ENCODE measurements around the gene DYNLL2. TPM values are rescaled to one million over a fixed set of nuclear protein-coding genes. Genes with fewer than 3 reads are reported as not detected.
"Not testable (repeated sequence)": the region's sequence is repeated elsewhere in the genome, so short reads cannot be mapped to it uniquely, and the experiment has no call there.

Gene DYNLL2
- total RNA-seq, 2 experiments from 2014 or later = 30.1 to 31.9 TPM

GRCh38 chr17:58052945-58053715, 30.1 kb upstream of the DYNLL2 start:
- Mint-ChIP-seq H3K27me3 (peaks cover 17% of the 10 kb centered on the region), H3K4me3 (no peak overlapping the region), H3K36me3 (ENCODE audit: low read depth) (no peaks in the 10 kb centered on the region), H3K4me1 (peaks cover 7% of the 10 kb centered on the region), H3K9me3 (no peaks in the 10 kb centered on the region), H3K27ac (peak overlapping the region; percentile 20)
- ChIA-PET CTCF (no interaction called here), POLR2A (interaction anchor here (0.6 kb wide), 1 partner anchor 83 kb away, joined by 4 read pairs; no protein-coding TSS in a partner anchor)
- no peak for DNase-seq

- CTCF ChIA-PET = interaction anchor here (0.6 kb wide), 1 partner anchor 9 kb away, joined by 3 read pairs; no protein-coding TSS in a partner anchor
- POLR2A ChIA-PET = no interaction called here
- no peak for DNase-seq
- Mint-ChIP-seq H3K36me3 (ENCODE audit: low read depth) (no peaks in the 10 kb centered on the region), H3K4me3 (no peak overlapping the region), H3K27ac (no peak overlapping the region), H3K4me1 (peaks cover 7% of the 10 kb centered on the region), H3K27me3 (peaks cover 19% of the 10 kb centered on the region), H3K9me3 (no peaks in the 10 kb centered on the region)
Observed at GRCh38 chr17:58054641-58055040, 28.6 kb upstream of the DYNLL2 start.

DNA sequence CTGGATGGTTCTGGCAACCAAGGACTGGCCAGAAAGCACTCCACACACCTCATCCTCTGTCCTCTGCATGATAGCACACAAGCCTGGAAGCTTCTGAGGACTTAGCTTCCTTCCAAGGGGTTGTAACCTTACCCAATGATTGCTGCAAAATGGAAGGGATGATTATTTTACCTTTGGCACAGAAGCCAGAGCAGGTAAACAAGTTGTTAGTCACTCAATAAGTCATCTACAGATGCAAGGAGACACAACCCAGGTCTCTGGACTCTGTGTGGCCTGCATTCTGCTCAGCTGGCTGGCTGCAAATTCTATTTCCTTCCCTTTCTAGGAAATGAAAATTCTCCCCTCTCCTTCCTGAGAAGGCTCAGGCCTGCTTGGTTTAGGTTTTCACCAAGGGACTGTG, 26.7 kb upstream of the DYNLL2 start:
- DNase-seq = no peak
- ChIA-PET POLR2A (no interaction called here), CTCF (interaction anchor here (1.1 kb wide), 1 partner anchor 199 kb away, joined by 3 read pairs; no protein-coding TSS in a partner anchor)
- Mint-ChIP-seq H3K4me3 (no peak overlapping the region), H3K36me3 (ENCODE audit: low read depth) (no peaks in the 10 kb centered on the region), H3K27me3 (peaks cover 19% of the 10 kb centered on the region), H3K4me1 (peaks cover 7% of the 10 kb centered on the region), H3K27ac (no peak overlapping the region), H3K9me3 (no peaks in the 10 kb centered on the region)

DNA sequence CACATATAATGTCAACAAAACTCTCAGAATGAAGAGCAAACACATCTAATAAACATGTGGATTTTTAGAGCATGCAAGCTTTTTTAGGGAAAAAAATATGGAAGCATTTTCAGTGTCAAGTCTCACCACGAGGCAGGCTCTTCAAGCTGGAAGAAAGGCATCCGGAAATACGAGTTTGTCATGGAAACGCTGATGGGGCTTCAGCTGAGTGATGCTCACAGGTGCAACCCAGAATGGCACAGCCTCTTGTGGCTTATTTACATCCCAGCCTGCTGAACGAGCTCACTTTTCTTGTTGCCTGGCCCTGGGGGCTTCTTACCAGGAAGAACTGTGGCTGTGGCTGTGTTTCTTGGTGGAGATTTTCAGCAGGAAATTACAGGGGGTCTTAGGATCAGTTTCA, 24.1 kb upstream of the DYNLL2 start:
- Mint-ChIP-seq H3K9me3 (no peaks in the 10 kb centered on the region), H3K36me3 (ENCODE audit: low read depth) (no peaks in the 10 kb centered on the region), H3K27ac (no peak overlapping the region), H3K27me3 (peaks cover 11% of the 10 kb centered on the region), H3K4me3 (no peak overlapping the region), H3K4me1 (no peaks in the 10 kb centered on the region)
- POLR2A ChIA-PET = no interaction called here
- DNase-seq = no peak
- CTCF ChIA-PET = interaction anchor here (0.7 to 0.9 kb wide), 2 partner anchors 59 to 652 kb away, joined by 3 read pairs; no protein-coding TSS in a partner anchor

DNA sequence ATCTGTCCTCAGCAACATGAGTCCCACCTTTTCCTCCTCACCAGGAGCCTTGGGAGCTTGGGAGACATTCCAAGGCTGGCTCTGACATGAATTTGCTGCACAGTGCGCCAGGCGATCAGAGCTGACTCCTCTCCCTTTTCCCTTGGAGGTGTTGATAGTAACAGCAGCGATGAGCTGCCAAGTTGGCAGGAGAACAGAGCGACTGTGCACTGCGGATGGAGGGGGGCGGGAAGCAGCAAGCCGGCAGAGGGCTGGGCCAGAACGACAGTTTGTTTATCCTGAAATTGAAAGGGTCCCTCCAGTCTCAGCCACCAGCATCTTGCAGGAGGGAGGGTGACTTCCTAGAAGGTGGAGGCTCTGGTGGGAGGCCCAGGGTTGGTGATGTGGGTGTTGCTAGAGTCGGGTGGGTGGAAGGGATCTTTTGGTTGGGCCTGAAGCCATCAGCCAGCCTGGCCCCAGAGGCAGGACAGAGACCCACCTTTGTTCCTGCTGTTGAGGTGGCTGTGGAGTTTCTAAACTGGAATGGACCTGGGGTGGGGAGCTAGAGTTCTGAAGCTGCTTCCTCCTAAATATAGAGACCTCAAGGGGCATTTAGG, 22.5 kb upstream of the DYNLL2 start:
- Mint-ChIP-seq H3K27me3 (peaks cover 7% of the 10 kb centered on the region), H3K4me3 (no peak overlapping the region), H3K9me3 (no peaks in the 10 kb centered on the region), H3K36me3 (ENCODE audit: low read depth) (no peaks in the 10 kb centered on the region), H3K4me1 (no peaks in the 10 kb centered on the region), H3K27ac (no peak overlapping the region)
- ChIA-PET CTCF (interaction anchor here (0.6 to 1.0 kb wide), 3 partner anchors 10 to 417 kb away, joined by 3 to 4 read pairs (median 4); no protein-coding TSS in a partner anchor), POLR2A (no interaction called here)
- DNase-seq = no peak

DNA sequence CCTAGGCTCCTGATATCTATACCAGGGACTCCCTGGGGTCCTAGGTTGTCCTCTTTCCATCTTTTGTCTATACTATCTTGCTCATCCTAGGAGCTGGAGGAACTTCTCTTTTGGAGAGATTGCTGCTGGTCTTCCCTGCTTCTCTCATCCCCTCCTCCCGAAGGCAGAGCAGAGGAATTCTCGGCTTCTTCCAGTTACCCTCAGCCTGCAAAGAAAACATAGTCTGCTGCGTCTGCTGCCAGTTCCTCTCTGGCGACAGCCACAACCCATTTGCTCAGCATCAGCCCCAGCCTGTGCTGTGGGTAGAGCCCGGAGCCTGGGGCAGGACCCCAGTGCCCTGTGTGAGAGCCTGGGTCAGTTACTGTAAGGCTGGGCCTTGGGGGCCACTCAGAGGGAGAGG, 21.5 kb upstream of the DYNLL2 start:
- no peaks in the 10 kb centered on the region for H3K9me3 Mint-ChIP-seq
- no peak for DNase-seq
- H3K4me3 Mint-ChIP-seq = no peak overlapping the region
- ChIA-PET POLR2A (no interaction called here), CTCF (interaction anchor here (0.6 to 1.0 kb wide), 2 partner anchors 11 to 114 kb away, joined by 3 to 4 read pairs; no protein-coding TSS in a partner anchor)
- no peaks in the 10 kb centered on the region for H3K36me3 Mint-ChIP-seq (ENCODE audit: low read depth)
- peaks cover 7% of the 10 kb centered on the region for H3K27me3 Mint-ChIP-seq
- no peak overlapping the region for H3K27ac Mint-ChIP-seq
- no peaks in the 10 kb centered on the region for H3K4me1 Mint-ChIP-seq

- Mint-ChIP-seq H3K36me3 (ENCODE audit: low read depth) (no peaks in the 10 kb centered on the region), H3K27me3 (peaks cover 10% of the 10 kb centered on the region), H3K4me3 (no peak overlapping the region), H3K27ac (no peak overlapping the region), H3K9me3 (no peaks in the 10 kb centered on the region), H3K4me1 (no peaks in the 10 kb centered on the region)
- no peak for DNase-seq
- CTCF ChIA-PET = no interaction called here
- POLR2A ChIA-PET = no interaction called here
Observed at GRCh38 chr17:58065238-58065637, 18.0 kb upstream of the DYNLL2 start.

DNA sequence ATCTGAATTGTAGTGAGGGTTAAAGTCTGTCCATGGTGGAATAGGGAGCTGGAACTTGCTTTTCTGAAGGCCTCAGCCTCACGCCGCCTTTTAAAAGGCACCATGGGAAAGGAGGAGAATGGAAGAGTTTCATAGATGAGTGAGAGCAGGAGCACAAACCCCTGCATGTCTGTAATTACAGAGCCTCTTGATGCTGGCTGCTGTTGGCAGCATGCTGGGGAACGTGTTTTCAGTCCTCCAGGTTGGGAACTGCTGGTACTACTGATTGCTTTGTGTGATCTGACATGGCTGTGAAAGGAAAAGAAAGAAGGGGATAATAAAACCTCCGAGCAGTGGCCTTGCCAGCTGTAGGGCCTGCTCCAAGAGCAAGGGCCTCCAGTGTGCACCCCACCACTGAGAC, 16.8 kb upstream of the DYNLL2 start:
- no peaks in the 10 kb centered on the region for H3K36me3 Mint-ChIP-seq (ENCODE audit: low read depth)
- no peak overlapping the region for H3K4me3 Mint-ChIP-seq
- no peak for DNase-seq
- ChIA-PET CTCF (no interaction called here), POLR2A (no interaction called here)
- no peaks in the 10 kb centered on the region for H3K4me1 Mint-ChIP-seq
- no peak overlapping the region for H3K27ac Mint-ChIP-seq
- H3K27me3 Mint-ChIP-seq = peaks cover 20% of the 10 kb centered on the region
- H3K9me3 Mint-ChIP-seq = no peaks in the 10 kb centered on the region

DNA sequence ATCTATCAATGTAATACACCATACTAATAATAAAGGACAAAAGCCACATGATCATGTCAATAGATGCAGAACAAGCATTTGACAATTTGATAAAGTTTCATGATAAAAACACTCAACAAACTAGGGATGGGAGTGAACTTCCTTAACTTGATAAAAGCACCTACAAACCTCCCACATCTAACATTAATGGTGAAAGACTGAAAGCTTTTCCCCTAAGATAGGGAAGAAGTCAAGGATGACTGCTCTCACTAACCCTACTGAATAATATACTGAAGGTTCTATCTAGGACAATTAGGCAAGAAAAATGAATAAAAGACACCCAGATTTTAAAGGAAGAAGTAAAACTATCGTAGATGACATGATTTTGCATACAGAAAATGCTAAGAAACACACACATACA, 10.4 kb upstream of the DYNLL2 start:
- Mint-ChIP-seq H3K36me3 (ENCODE audit: low read depth) (no peaks in the 10 kb centered on the region), H3K4me3 (no peak overlapping the region), H3K4me1 (no peaks in the 10 kb centered on the region), H3K9me3 (no peaks in the 10 kb centered on the region), H3K27me3 (peaks cover 49% of the 10 kb centered on the region), H3K27ac (no peak overlapping the region)
- CTCF ChIA-PET = no interaction called here
- POLR2A ChIA-PET = no interaction called here
- DNase-seq = no peak

DNA sequence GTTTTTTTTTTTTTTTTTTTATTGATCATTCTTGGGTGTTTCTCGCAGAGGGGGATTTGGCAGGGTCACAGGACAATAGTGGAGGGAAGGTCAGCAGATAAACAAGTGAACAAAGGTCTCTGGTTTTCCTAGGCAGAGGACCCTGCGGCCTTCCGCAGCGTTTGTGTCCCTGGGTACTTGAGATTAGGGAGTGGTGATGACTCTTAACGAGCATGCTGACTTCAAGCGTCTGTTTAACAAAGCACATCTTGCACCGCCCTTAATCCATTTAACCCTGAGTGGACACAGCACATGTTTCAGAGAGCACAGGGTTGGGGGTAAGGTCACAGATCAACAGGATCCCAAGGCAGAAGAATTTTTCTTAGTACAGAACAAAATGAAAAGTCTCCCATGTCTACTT, 10.0 kb upstream of the DYNLL2 start:
- H3K4me3 Mint-ChIP-seq; H3K27ac Mint-ChIP-seq; DNase-seq; H3K9me3 Mint-ChIP-seq; H3K4me1 Mint-ChIP-seq; CTCF ChIA-PET; POLR2A ChIA-PET; H3K36me3 Mint-ChIP-seq (ENCODE audit: low read depth): not testable (repeated sequence)
- peaks cover 50% of the 10 kb centered on the region for H3K27me3 Mint-ChIP-seq

GRCh38 chr17:58074406-58074805, 8.8 kb upstream of the DYNLL2 start:
- H3K36me3 Mint-ChIP-seq (ENCODE audit: low read depth); POLR2A ChIA-PET; H3K4me1 Mint-ChIP-seq; H3K9me3 Mint-ChIP-seq; DNase-seq; H3K27ac Mint-ChIP-seq; H3K4me3 Mint-ChIP-seq; CTCF ChIA-PET: not testable (repeated sequence)
- H3K27me3 Mint-ChIP-seq = peaks cover 53% of the 10 kb centered on the region

GRCh38 chr17:58079300-58080033, 3.8 kb upstream of the DYNLL2 start:
- Mint-ChIP-seq H3K27ac (no peak overlapping the region), H3K9me3 (no peaks in the 10 kb centered on the region), H3K27me3 (peaks cover 48% of the 10 kb centered on the region), H3K4me1 (peaks cover 9% of the 10 kb centered on the region), H3K36me3 (ENCODE audit: low read depth) (no peaks in the 10 kb centered on the region), H3K4me3 (no peak overlapping the region)
- ChIA-PET POLR2A (no interaction called here), CTCF (no interaction called here)
- DNase-seq = no peak

DNA sequence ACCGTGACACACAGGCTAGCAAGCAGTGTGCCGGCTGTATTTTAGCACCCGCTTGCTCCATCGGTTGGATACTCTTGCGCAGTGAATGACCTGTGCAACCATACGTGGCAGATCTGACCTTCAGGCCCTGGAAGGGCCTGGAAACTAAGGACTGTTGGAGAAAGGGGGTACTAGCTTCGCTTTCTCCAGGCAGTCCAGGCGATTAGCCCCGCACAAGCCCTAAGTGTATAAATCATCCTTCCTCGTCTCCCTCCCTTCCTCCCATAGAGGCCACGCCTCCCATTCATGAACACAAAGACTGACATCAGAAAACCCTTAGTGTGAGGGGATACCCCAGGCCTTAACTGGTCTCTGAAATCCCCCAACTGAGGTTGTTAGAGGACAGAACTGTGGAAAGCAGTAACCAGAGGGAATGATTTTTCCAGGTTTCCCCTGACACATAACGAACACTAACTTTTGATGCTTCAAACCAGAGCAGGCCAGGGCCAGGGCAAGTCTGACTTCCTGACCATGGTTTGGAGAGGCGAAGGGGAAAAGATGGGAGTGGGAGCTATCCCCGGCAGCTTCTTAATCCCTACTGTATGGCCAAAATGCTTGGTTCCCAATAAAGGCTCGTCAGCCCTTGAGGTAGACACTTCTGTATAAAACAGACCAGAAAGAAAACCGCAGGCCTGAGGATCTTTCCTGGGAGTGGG, 1.4 kb upstream of the DYNLL2 start:
- POLR2A ChIA-PET = no interaction called here
- Mint-ChIP-seq H3K36me3 (ENCODE audit: low read depth) (peaks cover 21% of the 10 kb centered on the region), H3K9me3 (no peaks in the 10 kb centered on the region), H3K4me1 (peaks cover 31% of the 10 kb centered on the region), H3K4me3 (no peak overlapping the region), H3K27me3 (peaks cover 37% of the 10 kb centered on the region), H3K27ac (no peak overlapping the region)
- CTCF ChIA-PET = interaction anchor here (1.4 kb wide), 1 partner anchor 133 kb away, joined by 3 read pairs; no protein-coding TSS in a partner anchor
- no peak for DNase-seq
